Left colon (tissue), 2 donors: ENCODE data around the gene KRT81. TPM values are rescaled to one million over a fixed set of nuclear protein-coding genes. Genes with fewer than 3 reads are reported as not detected.
"Not testable (repeated sequence)": the region's sequence is repeated elsewhere in the genome, so short reads cannot be mapped to it uniquely, and the experiment has no call there.

Source experiments
- ATAC-seq: fragments of 200-7000 bp; cut with Tn5 transposase; one replicate; pipeline ENCODE4 v1.9.1; 2020; ENCODE audit warnings: mild to moderate bottlenecking, moderate library complexity
- DNase-seq, 2 donors: peaks; one replicate each; pipeline ENCODE4 v3.0.0-alpha.2; 2020
- intact Hi-C, 2 donors: fragments of 100-400 bp; cut with DNase I in 1 of 2; cut with micrococcal nuclease in 1 of 2; formaldehyde crosslinking; loops; one replicate each; pipeline versions ENCODE4 v1.11.2 to v1.14.0; 2022; cut with DNase I, micrococcal nuclease
- total RNA-seq, 2 donors: library from RNA; stranded (reverse); fragmentation: NEBNext Ultra II Directional; extraction: Animal tissue kit (Norgen Biotek cat#: 25700); gene quantifications; one replicate each; pipeline ENCODE4 v1.2.1, GENCODE V29; 2021
- donor health status: DM: no; HTN: no; CAD: no.
- donor health status: DM: yes; HTN: yes; CAD: no.

The KRT81 gene
- total RNA-seq, 2 donors from 2014 or later = not detected

DNA sequence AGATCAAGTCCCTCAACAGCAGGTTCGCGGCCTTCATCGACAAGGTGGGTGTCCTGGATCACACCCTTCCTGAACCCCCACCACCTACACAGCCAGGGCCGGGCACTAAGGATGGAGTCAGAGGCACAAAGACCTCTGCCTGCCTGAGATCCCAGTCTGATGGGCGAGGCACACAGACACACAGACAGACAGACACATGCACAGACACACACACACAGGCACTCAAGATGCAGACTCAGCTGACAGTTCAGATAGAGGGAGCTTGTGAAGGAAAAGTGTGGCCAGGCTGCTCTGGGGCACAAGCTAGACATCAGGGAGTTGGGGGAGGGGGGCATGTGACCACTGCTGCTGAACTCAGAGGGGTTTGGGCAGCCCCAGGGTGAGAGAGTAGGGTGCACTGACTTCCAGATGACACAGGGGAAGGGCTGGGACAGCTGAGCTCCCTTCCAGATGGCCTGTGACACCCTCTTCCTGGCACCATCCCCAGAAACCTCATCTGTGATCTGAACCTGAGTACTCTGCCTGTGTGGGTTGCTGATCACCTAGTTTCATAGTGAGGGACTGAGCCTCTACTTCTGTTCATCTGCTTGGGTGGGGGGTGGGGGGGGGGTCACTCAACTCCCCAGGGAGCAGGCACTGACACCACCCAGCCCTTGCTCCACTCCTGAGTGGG, 11.0 kb upstream of the KRT81 start:
- DNase-seq, intact Hi-C loops, ATAC-seq: not testable (repeated sequence)

DNA sequence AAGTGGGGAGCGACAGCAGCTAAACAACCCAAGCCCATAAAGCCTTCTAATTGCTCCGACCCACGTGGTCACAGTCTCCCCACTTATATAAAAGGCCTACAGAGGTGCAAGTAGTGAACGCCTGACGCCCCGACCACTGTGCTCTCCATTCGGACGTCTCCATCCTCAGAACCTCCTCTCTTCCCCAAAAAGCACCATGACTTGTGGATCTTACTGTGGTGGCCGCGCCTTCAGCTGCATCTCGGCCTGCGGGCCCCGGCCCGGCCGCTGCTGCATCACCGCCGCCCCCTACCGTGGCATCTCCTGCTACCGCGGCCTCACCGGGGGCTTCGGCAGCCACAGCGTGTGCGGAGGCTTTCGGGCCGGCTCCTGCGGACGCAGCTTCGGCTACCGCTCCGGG, 10.4 kb upstream of the KRT81 start:
- intact Hi-C loops, ATAC-seq: not testable (repeated sequence)
- peak in 1 of 2 donors; percentile 9 for DNase-seq

DNA sequence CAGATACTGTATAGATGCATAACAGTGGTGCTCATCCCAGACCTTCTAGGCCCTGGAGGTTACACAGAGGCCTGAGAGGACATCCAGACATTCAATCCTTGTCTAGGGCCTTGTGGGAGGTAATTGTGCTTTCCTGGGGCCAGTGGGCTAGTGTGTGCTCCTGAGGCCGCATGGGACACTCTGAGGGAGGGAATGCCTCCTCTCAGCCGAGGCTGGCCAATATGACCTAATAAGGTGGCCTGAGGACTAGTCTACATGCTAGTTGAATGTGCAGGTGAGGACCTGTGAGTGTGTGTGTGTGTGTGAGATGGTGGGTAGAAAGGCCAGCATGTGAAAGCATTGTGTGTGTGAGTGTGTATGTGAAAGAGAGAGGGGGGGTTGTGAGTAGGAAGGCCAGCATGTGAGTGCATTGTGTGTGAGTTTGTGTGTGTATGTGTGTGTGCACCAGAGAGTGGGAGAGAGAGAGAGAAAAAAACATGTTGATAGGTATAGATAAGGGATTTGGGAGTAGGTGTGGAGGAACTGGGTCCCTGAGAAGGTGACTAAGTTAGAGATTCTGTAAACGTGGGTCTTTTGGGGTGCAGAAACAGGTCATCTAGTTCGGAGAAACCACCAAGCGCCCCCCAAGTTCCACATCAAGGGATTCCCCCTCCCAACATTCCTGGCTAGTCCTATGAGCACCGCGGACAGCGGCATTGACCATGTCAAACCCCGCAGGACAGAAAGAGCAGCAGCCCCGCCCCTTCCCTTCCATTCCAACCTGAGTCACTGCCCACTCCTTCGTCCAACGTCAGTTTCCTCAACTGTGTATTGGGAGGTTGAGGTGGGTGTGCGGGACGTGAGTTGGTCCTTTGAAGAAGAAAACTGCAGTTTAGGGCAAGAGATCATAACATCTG, 9.7 kb upstream of the KRT81 start:
- DNase-seq (peak in 1 of 2 donors; percentile 10), ATAC-seq (no peak)
- intact Hi-C loops = no loop called here

DNA sequence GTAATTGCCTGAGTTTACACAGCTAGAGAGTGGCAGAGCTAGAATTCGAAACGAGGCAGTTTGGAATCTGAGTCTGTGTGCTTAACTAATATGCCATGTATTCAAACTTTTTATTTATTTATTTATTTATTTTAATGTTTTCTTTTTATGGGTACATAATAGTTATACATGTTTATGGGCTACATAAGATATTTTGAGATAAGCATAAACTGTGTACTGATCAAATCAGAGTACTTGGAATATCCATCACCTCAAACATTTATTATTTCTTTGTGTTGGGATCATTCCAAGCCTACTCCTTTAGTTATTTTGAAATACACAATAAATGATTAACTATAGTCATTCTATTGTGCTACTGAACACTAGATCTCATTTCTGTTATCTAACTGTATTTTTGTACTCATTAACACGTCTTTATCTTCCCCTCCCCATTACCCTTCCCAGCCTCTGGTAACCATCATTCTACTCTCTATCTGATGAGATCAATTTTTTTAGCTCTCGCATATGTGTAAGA, 7.4 kb upstream of the KRT81 start:
- no peak for ATAC-seq
- intact Hi-C loops = no loop called here
- no peak for DNase-seq

DNA sequence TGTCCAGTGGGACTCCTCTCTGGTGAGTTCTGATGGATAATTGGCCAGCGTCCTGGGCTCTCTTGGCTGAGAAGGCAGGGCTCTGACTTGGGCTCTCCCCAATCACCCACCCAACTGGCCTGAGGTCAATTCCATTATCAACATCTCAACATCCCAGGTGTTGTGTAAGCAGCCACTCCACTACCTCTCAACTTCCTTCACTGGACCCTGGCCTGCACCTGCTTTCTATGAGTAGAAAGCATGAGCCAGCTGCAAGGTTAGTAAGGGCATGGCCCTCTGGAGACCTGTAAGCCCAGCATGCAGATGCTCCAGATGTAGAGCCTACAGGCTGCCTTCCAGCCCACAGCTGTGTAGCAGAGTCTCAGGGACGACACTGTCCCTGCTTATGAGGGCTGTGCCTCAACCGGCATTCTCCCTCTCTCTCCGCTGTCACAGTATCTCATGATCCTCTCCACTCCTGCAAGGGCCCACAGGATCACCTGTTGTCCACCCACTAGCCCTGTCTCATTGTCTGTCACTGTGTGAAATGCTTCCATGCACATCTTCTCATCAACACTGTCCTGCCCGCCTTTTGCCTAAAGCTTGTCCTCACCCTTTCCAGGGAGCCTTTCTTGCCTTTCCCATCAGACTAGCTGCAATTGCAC, 5.4 kb upstream of the KRT81 start:
- DNase-seq (no peak), ATAC-seq (no peak)
- intact Hi-C loops = no loop called here

DNA sequence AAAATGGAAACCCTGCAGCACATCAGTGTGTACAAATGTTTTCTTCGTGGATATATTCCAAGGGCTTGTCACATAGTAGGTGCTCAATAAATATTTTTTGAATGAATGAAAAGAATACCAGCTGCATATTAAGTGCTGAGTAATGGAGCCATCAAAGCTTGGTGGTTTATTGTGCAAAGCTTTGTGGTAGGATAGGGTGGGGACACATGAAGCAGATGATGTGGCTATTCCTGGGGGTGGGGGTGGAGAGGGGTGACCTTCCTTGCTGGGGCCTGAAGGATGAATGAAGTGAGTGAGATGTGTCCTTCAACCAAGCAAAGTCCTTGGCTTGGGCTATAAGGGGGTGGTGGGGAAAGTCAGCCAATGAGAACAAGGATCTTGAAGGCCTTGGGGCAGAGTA, 4.3 kb upstream of the KRT81 start:
- ATAC-seq (no peak), DNase-seq (no peak)
- intact Hi-C loops = no loop called here

DNA sequence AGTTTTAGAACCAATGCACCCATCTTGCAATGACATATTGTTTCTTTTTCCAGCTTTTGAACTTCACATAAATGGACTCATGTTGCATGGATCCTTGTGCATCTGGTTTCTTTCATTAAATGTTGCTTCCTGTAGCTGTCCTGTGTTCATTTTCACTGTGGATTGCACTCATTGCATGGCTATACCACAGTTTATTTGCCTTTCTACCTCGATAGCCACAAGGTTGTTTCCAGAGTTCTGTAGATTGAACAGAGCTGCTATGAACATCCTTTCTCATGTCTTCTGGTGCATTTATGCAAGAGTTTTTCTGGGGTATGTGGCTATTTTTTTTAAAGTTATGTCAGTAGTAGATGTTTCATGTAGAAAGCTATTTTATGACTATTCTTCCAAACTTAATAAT, 3.5 kb upstream of the KRT81 start:
- no peak for ATAC-seq
- no peak for DNase-seq
- intact Hi-C loops = no loop called here

DNA sequence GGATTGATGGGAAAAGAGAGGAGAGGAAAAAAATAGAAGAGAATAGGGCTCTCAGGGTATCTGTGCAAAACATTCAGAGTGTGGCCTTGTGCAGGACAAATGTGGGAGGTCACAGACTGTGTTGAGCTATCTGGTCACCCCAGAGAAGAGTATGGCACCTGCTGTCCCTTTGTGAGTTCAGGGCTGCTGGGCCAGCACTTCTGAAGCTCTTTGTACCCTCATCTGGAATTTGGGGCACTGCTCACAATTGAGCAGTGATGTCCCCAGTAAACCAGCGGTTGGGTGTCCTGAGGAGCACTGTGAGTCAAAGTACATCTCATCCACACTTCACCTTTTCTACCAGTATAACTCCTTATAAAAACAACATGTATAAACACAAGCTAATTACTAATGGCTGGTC, 2.6 kb upstream of the KRT81 start:
- ATAC-seq (no peak), DNase-seq (no peak)
- intact Hi-C loops = no loop called here

DNA sequence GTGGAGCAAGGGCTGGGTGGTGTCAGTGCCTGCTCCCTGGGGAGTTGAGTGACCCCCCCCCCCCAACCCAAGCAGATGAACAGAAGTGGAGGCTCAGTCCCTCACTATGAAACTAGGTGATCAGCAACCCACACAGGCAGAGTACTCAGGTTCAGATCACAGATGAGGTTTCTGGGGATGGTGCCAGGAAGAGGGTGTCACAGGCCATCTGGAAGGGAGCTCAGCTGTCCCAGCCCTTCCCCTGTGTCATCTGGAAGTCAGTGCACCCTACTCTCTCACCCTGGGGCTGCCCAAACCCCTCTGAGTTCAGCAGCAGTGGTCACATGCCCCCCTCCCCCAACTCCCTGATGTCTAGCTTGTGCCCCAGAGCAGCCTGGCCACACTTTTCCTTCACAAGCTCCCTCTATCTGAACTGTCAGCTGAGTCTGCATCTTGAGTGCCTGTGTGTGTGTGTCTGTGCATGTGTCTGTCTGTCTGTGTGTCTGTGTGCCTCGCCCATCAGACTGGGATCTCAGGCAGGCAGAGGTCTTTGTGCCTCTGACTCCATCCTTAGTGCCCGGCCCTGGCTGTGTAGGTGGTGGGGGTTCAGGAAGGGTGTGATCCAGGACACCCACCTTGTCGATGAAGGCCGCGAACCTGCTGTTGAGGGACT, 725 bp downstream of the KRT81 start:
- not testable (repeated sequence) for DNase-seq

DNA sequence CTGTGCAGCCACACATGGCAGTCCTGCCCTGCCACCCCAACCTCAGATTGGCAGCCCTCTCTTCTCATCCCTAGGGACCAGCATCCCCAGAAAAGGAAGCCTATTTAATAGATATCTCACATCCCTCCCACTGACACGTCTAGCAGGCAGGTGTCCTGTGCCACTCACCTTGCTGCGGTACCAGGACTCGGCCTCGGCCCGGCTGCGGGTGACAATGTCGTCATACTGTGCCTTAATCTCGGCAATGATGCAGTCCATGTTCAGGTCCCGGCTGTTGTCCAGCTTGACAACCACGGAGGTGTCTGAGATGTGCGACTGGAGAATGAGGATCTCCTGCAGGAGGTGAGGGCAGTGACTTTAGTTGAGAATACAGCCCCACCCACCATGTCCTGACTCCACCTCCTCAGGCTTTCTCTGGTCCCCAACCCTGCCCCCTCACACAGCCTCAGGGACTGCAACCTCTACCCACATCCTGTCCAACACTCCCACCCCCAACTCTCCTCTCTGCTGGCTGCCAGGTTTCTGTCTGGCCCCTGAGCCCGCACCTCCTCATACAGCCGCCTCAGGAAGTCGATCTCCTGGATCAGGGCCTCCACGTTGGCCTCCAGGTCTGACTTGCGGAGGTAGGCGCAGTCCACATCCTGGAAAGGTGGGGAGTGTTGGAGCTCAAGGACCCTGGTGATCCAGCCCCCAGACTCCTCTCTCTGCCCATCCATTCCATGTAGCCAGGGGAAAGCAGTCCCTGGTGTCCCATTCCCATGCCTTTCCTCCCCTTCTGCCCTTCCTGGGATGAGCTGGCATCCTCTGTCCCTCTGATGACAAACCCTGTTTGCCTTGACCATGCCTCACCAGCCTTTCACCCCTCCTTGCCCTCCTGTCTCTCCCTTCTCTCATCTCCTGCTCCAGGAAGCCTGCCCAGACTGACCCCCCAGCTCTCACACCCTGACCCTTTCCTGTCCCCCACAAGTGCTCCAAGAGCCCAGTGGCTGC, 3.2 kb downstream of the KRT81 start:
- intact Hi-C loops, DNase-seq, ATAC-seq: not testable (repeated sequence)

More for the DNA sequence above, 725 bp downstream of the KRT81 start:
- ATAC-seq, intact Hi-C loops: not testable (repeated sequence)

DNA sequence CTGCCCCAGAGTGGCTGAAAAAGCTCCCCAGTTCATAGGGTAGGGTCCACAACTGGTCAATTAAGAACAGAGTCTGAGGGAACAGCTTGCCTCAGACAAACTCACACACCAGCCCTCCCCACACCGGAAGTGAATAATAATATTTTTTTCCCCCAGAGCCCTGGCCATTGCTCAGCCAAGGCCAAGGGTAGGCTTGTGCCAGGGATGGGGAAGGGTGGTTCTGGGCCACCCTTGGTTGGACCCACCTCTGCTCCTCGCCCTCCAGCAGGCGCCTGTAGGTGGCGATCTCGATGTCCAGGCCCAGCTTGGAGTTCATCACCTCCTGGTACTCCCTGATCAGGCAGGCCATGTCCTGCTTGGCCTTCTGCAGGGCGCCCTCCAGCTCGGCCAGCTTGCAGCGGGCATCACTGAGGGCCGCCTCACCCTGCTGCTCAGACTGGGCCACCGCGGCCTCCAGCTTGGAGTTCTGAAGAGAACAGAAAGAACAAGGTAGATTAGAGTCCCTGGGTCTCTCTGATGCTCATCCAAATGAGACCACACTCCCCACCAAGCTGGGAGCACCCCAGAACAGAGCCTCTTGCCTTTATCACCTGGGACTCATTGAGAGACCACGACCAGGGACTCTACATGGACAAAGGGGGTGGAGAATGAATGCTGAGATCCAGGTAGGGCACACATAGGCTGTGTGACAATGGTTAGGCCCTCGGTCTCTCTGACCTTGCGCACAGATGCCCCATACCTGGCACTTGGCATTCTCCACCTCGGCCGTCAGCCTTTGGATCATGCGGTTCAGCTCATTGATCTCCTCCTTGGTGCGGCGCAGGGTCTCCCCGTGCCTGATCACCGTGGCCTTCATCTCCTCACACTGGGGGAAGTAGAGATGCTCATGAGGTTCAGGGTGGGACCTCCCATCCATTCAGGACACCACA, 4.2 kb downstream of the KRT81 start:
- ATAC-seq, DNase-seq, intact Hi-C loops: not testable (repeated sequence)

DNA sequence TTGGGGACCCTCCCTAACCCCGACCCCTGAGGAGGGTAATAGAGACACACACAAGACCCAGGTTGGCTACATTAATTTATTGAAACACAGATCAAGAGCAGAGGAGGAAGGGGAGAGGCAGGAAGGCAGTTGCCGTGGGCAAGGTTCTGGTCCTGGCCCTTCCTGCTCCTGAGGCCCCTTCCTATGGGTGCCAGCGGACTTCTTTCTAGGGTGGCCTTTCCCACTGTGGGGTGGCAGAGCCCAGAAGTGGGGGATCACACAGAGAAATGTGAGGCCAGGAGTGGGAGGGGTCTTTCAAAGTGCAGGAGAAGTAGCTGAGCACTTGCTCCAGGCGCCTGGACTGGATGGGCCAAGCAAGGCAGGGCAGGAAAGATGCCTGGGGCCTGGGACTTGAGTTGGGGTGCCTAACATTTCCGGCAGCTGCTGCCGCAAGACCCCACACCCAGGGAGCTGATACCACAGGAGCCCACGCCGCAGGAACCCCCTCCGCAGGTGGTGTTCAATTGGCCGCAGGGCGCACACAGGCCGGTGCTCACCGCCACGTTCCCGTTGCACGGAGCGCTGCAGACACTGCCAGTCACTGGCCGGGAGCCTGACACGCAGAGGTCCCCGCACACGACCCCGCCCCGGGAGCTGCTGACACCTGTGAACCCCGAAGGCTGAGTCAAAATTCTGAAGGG, 5.3 kb downstream of the KRT81 start:
- ATAC-seq = no peak
- intact Hi-C loops = no loop called here
- no peak for DNase-seq

DNA sequence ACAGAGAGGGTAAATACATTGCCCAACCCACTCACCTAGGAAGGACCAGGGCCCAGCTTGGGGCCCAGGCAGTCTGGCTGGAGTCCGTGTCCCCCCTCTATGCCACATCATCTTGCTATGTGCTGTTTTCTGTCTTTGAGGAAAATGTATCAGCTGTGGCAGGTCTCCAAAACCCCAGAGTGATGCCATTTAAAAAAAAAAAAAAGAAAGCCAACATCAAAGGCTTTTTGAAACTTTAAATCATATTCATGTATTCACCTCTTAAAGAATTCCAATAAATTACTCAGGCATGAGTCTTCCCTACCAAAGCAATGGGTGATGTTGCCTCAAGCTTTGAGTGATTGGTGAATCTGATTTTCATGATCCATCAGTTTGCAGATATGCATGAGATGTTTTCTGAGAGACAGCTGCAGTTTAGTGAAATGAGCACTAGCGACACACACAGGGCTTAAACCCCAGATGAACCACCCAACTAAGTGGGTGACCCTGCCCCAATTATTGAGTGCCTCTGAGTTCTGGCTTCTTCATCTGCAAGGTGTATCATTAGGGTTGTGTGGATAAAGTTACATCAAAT, 6.1 kb downstream of the KRT81 start:
- intact Hi-C loops = no loop called here
- no peak for DNase-seq
- ATAC-seq = no peak

DNA sequence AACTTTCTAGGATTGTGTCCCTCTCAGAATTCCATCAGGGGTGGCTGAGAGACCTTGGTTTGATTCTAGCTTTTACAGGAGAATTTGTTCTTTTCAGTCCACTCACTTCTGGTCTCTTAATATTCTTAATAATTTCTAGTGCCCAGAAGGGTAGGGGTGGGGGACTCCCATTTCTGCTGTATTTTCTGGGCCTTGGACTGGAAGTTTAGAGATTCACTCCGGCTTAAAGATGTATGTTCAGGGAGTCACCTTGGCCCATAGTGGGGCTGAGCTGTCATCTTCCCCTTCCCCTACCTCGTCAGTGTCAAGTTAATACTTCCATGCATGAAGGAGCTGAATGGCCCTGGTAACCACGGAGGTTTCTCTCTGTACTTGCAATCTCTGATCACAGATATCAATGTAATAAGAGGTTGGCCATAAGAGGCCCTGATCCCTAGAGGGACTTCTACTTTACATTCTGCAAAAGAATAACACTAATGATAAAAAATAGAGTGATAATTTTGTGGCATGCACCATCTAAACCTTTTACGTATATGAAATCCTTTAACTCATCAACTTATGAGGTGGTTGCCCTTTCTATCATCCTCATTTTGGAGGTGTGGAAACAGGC, 6.7 kb downstream of the KRT81 start:
- intact Hi-C loops = no loop called here
- no peak for DNase-seq
- ATAC-seq = no peak

DNA sequence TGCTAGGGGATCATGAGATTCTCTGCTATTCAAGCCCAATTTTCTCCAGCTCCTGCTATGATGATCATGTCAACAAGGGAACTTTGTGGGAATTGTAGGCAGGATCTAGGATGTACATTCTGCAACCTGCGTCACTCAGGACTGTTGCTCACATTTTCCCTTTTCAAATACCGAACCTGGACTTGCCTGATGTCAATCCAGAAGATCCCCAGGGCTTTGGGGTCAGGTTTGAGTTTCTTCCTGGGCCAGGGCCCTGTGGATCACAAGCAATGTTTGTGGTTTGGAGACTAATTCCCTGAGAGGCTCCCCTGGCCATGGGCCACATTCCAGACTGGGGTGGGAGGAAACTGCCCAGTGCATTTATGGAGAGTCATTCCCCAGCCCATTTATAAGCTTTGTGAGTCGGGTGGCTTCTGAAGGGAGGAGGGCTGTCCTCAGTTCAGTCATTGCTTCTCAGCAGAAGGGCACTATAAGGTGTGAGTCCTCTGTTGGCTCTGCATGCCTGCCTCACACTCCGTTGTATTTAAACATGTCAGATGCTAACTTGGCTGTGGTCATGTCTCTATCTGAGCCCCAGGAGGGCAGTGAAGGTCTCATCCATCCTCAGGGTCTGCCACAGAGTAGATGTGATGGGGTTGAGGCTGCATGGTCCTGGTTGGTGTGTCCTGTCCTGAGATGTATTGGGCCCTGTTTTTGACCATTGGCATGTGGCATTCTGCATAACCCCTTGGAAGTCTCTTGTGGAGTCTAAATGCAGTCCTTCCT, 10.4 kb downstream of the KRT81 start:
- ATAC-seq = no peak
- no peak for DNase-seq
- intact Hi-C loops = no loop called here
